Raji (cell line): Measurements from ENCODE around the gene OR4X2.

Experiments used
- POLR2A ChIP-seq: IDR thresholded peaks from 2 replicates; pipeline ENCODE4 v1.6.1; 2011; ENCODE audit warnings: low read depth, low read length, control low read depth; ENCODE audit not compliant: insufficient read depth

Gene OR4X2

GRCh38 chr11:48244804-48245203 is at the start of gene OR4X2:
Gene OR4X2 (plus strand): TSS chr11:48245104. CDS start chr11:48245104, 0 bp downstream.
- TF ChIP-seq POLR2A: no peak

- TF ChIP-seq POLR2A: no peak
Observed at GRCh38 chr11:48207881-48208280, 37.0 kb upstream of the OR4X2 start.

GRCh38 chr11:48210052-48210451 is 34.9 kb upstream of the OR4X2 start:
- TF ChIP-seq POLR2A: no peak

GRCh38 chr11:48216510-48216909 is 28.4 kb upstream of the OR4X2 start, which contains the start of gene OR4B1:
Gene OR4B1 (plus strand): TSS chr11:48216810. CDS start chr11:48216810, 0 bp downstream.
- TF ChIP-seq POLR2A: no peak

GRCh38 chr11:48228761-48229160 is 16.1 kb upstream of the OR4X2 start:
- TF ChIP-seq POLR2A: no peak

- no peak for TF ChIP-seq POLR2A
Observed at GRCh38 chr11:48237727-48238126, 7.2 kb upstream of the OR4X2 start.

- TF ChIP-seq POLR2A: no peak
Observed at GRCh38 chr11:48242501-48242900, 2.4 kb upstream of the OR4X2 start.

- no peak for TF ChIP-seq POLR2A
Observed at GRCh38 chr11:48248902-48249301, 4.0 kb downstream of the OR4X2 start.

GRCh38 chr11:48261600-48261999 is 16.7 kb downstream of the OR4X2 start:
- TF ChIP-seq POLR2A: no peak

- TF ChIP-seq POLR2A: no peak
Observed at GRCh38 chr11:48263423-48263911, 18.6 kb downstream of the OR4X2 start, which contains the start of gene OR4X1. Gene OR4X1 (plus strand): TSS chr11:48263861. CDS start chr11:48263861, 0 bp downstream.

- TF ChIP-seq POLR2A: no peak
Observed at GRCh38 chr11:48270621-48271020, 25.7 kb downstream of the OR4X2 start.

- no peak for TF ChIP-seq POLR2A
Observed at GRCh38 chr11:48272606-48273005, 27.7 kb downstream of the OR4X2 start.
